PFSK-1 (cell line): ENCODE results near the gene ZDHHC11B.

ENCODE experiments used
- POLR2AphosphoS5 ChIP-seq: IDR thresholded peaks from 2 replicates; pipeline ENCODE4 v1.6.1; 2012; ENCODE audit warnings: low read depth, mild to moderate bottlenecking, control low read depth, low read length, moderate library complexity
- SIN3A ChIP-seq: IDR thresholded peaks from 2 replicates; pipeline ENCODE4 v1.6.1; 2012; ENCODE audit warnings: mild to moderate bottlenecking, low read length, moderate library complexity, borderline replicate concordance; ENCODE audit not compliant: insufficient read depth
- TAF1 ChIP-seq: IDR thresholded peaks from 2 replicates; pipeline ENCODE4 v1.6.1; 2012; ENCODE audit warnings: low read length, control low read depth, borderline replicate concordance; ENCODE audit not compliant: insufficient read depth
- TF ChIP-seq, protein P1 (sequence below), 2 experiments: IDR thresholded peaks; 2 replicates each; pipeline versions ENCODE4 v1.6.1 to v1.8.0; 2011 to 2012; ENCODE audit warnings: low read depth in 2 of 2, low read length in 2 of 2, control low read depth in 1 of 2, inconsistent platforms in 1 of 2, mild to moderate bottlenecking in 1 of 2, moderate library complexity in 1 of 2; ENCODE audit not compliant: insufficient read depth in 1 of 2

GRCh38 chr5:673161-673830 lies 111.2 kb downstream of the ZDHHC11B start:
- TF ChIP-seq POLR2AphosphoS5 (no peak), TAF1 (no peak), SIN3A (no peak)
- TF ChIP-seq, protein P1, sequence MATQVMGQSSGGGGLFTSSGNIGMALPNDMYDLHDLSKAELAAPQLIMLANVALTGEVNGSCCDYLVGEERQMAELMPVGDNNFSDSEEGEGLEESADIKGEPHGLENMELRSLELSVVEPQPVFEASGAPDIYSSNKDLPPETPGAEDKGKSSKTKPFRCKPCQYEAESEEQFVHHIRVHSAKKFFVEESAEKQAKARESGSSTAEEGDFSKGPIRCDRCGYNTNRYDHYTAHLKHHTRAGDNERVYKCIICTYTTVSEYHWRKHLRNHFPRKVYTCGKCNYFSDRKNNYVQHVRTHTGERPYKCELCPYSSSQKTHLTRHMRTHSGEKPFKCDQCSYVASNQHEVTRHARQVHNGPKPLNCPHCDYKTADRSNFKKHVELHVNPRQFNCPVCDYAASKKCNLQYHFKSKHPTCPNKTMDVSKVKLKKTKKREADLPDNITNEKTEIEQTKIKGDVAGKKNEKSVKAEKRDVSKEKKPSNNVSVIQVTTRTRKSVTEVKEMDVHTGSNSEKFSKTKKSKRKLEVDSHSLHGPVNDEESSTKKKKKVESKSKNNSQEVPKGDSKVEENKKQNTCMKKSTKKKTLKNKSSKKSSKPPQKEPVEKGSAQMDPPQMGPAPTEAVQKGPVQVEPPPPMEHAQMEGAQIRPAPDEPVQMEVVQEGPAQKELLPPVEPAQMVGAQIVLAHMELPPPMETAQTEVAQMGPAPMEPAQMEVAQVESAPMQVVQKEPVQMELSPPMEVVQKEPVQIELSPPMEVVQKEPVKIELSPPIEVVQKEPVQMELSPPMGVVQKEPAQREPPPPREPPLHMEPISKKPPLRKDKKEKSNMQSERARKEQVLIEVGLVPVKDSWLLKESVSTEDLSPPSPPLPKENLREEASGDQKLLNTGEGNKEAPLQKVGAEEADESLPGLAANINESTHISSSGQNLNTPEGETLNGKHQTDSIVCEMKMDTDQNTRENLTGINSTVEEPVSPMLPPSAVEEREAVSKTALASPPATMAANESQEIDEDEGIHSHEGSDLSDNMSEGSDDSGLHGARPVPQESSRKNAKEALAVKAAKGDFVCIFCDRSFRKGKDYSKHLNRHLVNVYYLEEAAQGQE (IDR thresholded peaks at IDR 0.05; ENCODE audit: insufficient read depth in 1 of 2, low read depth in 2 of 2, low read length in 2 of 2): no peak
